Mesenteric fat pad (tissue), 1 donor: Measurements from ENCODE around the gene SLC15A3. TPM values are rescaled to one million over a fixed set of nuclear protein-coding genes. Genes with fewer than 3 reads are reported as not detected.

Source experiments
- DNase-seq: peaks from one replicate; pipeline ENCODE4 v3.0.0-alpha.2; 2020; ENCODE audit warnings: low spot score
- total RNA-seq: library from RNA; stranded (reverse); fragmentation: NEBNext Ultra II Directional; extraction: Animal tissue kit (Norgen Biotek cat#: 25700); gene quantifications from one replicate; pipeline ENCODE4 v1.2.1, GENCODE V29; 2021
- donor health status: DM: yes; HTN: yes; CAD: no.

Gene SLC15A3
- total RNA-seq, 1 donor from 2014 or later, result 47.4 TPM

- DNase-seq, result peak; percentile 41
These were observed 56.3 kb downstream of the SLC15A3 start for GRCh38 chr11:60895687-60896086.

GRCh38 chr11:60891103-60891741 lies 60.8 kb downstream of the SLC15A3 start:
- DNase-seq, result peak; percentile 71

- DNase-seq, result no peak
These were observed 61.3 kb downstream of the SLC15A3 start for GRCh38 chr11:60890696-60891095.

- no peak for DNase-seq
These were observed 62.1 kb downstream of the SLC15A3 start for GRCh38 chr11:60889869-60890311.

GRCh38 chr11:60887556-60887955 lies 64.4 kb downstream of the SLC15A3 start:
- no peak for DNase-seq

Other genes with a start within 250 kb of the SLC15A3 start
- gene MS4A18, start 227.5 kb downstream of the SLC15A3 start, total RNA-seq, result not detected
- not detected for gene MS4A15, start 195.3 kb downstream of the SLC15A3 start, total RNA-seq
- gene MS4A10, start 166.8 kb downstream of the SLC15A3 start, total RNA-seq, result not detected
- gene CCDC86, start 110.1 kb downstream of the SLC15A3 start, total RNA-seq, result 40.4 TPM
- 0.19 TPM for gene PTGDR2, start 96.2 kb downstream of the SLC15A3 start, total RNA-seq
- gene ZP1, start 84.6 kb downstream of the SLC15A3 start, total RNA-seq, result 1.4 TPM
- 68.3 TPM for gene PRPF19, start 45.6 kb downstream of the SLC15A3 start, total RNA-seq
- gene TMEM109, start 38.0 kb downstream of the SLC15A3 start, total RNA-seq, result 116 TPM
- gene TMEM132A, start 27.7 kb downstream of the SLC15A3 start, total RNA-seq, result 6.7 TPM
- gene CD6, start 19.5 kb upstream of the SLC15A3 start, total RNA-seq, result 0.87 TPM
- 0.26 TPM for gene CD5, start 150.3 kb upstream of the SLC15A3 start, total RNA-seq
- gene VPS37C, start 209.2 kb upstream of the SLC15A3 start, total RNA-seq, result 21.5 TPM